ENCODE measurements around the gene SIK3.

SIK3 gene

DNA sequence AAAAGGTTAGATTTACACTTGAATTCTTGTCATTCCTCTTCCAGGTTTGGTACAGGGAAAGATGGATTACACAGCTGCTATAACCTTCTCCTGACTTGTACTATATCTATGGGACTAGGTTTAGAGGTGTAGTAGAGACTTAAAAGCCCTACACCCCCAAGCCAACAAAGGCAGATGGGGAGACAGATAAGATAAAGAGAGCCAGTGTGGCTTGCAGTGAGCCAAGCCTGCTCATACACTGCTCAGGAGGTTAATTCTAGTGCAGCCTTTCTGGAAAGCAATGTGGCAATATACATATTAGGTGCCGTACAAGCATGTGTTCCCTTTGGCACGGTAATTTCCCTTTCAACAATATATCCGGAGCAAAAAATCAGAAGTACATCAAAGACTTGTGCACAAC lies 10.8 kb downstream of the SIK3 start:
- Histone ChIP-seq H3K79me2 (ENCODE audit: control insufficient read depth, insufficient read depth, low read length) (peaks cover 28% of the 10 kb centered on the region), H3K4me1 (ENCODE audit: control insufficient read depth, low read depth, low read length) (peaks cover 2% of the 10 kb centered on the region), H4K5ac (ENCODE audit: low read length) (no peak overlapping the region), H3K4me2 (ENCODE audit: low read length) (no peak overlapping the region), H3K79me1 (ENCODE audit: low read length) (peaks cover 13% of the 10 kb centered on the region), H4K8ac (ENCODE audit: low read depth, low read length) (no peak overlapping the region), H2AK5ac (ENCODE audit: low read length) (no peak overlapping the region), H2BK5ac (ENCODE audit: low read length) (no peak overlapping the region), H3K27ac (ENCODE audit: low read depth, low read length) (no peak overlapping the region), H3K4me3 (ENCODE audit: low read length) (no peak overlapping the region), H3K27me3 (ENCODE audit: insufficient read depth, low read length, poor library complexity) (no peaks in the 10 kb centered on the region), H3K36me3 (ENCODE audit: control insufficient read depth, insufficient read depth, low read length) (no peaks in the 10 kb centered on the region), H2BK120ac (ENCODE audit: low read depth, low read length) (no peak overlapping the region), H3K18ac (ENCODE audit: low read length) (no peak overlapping the region), H3K23ac (ENCODE audit: low read length) (no peak overlapping the region), H3K9ac (ENCODE audit: low read length) (no peak overlapping the region), H3K4ac (ENCODE audit: low read depth, low read length) (no peak overlapping the region), H2BK15ac (replicated peaks; ENCODE audit: low read depth) (no peak overlapping the region), H3K56ac (ENCODE audit: low read length) (no peak overlapping the region)
- no peak for DNase-seq
- no CpG with 5 or more reads among the region's 3 CpGs for WGBS (ENCODE audit: extremely low coverage, insufficient coverage, low lambda C conversion rate)

DNA sequence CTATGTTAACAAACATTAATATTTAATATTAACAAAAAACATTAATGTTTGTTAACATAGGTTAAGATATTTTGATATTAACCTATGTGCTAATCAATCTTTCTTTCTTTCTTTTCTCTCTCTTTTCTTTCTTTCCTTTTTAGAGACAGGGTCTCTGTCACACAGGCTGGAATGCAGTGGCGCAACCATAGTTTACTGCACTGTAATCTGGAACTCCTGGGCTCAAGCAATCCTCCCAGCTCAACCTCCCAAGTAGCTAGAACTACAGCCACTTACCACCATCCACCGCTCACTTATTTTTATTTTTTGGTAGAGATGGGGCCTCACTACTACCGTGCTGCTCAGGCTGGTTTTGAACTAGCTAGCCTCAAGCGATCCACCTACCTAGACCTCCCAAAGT lies 13.2 kb downstream of the SIK3 start:
- Histone ChIP-seq H3K79me1 (ENCODE audit: low read length) (peaks cover 6% of the 10 kb centered on the region), H3K27me3 (ENCODE audit: insufficient read depth, low read length, poor library complexity) (no peaks in the 10 kb centered on the region), H3K79me2 (ENCODE audit: control insufficient read depth, insufficient read depth, low read length) (peaks cover 20% of the 10 kb centered on the region), H3K4ac (ENCODE audit: low read depth, low read length) (no peak overlapping the region), H3K23ac (ENCODE audit: low read length) (no peak overlapping the region), H3K36me3 (ENCODE audit: control insufficient read depth, insufficient read depth, low read length) (no peaks in the 10 kb centered on the region), H3K4me1 (ENCODE audit: control insufficient read depth, low read depth, low read length) (peaks cover 2% of the 10 kb centered on the region), H2BK120ac (ENCODE audit: low read depth, low read length) (no peak overlapping the region), H3K9ac (ENCODE audit: low read length) (no peak overlapping the region), H3K18ac (ENCODE audit: low read length) (no peak overlapping the region), H2BK5ac (ENCODE audit: low read length) (no peak overlapping the region), H2BK15ac (replicated peaks; ENCODE audit: low read depth) (no peak overlapping the region), H4K8ac (ENCODE audit: low read depth, low read length) (no peak overlapping the region), H3K56ac (ENCODE audit: low read length) (no peak overlapping the region), H4K5ac (ENCODE audit: low read length) (no peak overlapping the region), H2AK5ac (ENCODE audit: low read length) (no peak overlapping the region), H3K4me3 (ENCODE audit: low read length) (no peak overlapping the region), H3K27ac (ENCODE audit: low read depth, low read length) (no peak overlapping the region), H3K4me2 (ENCODE audit: low read length) (no peak overlapping the region)
- WGBS (ENCODE audit: extremely low coverage, insufficient coverage, low lambda C conversion rate): no CpG with 5 or more reads among the region's 4 CpGs
- no peak for DNase-seq

DNA sequence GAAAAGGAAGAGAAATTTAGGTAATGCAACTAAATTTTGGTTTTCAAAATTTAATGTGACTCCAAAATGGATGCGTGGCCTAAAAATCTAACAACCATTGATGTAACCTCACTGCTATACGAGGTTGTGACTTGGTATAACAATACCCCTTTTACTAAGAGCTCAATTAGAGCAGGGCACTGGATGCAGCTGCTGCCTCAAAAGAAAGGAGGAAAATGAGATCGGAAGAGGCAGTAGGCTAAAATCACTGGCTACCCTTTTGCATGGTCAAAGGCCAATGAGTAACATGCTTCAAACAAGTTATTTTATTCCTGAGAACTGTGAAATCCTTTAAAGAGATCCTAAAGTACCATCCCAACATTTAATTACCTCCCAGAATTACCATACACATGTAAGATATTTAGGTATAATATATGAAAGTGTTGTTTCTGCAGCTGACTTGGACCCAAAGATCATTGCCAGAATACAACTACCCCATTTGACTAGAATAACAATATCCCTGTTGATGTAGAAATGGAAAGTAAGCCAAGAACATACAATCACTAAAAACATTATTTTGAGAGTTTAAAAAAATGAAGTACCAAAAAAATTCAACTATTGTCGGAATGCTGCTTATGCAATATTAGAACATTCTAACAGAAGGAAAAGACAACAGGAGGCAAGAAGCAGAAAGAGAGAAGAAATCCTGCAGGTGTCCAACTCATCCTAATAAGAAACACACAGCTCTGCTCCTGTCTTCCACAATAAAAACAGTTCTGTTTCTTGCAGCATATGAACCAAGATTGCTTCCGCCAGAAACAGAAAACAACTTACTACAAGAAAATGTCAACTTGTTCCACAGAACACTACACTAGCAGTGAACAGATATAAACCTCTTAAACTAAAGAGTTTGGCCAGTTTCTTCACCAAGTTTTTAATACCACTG lies 15.0 kb downstream of the SIK3 start:
- Histone ChIP-seq H3K27me3 (ENCODE audit: insufficient read depth, low read length, poor library complexity) (no peaks in the 10 kb centered on the region), H3K23ac (ENCODE audit: low read length) (no peak overlapping the region), H2BK120ac (ENCODE audit: low read depth, low read length) (no peak overlapping the region), H3K27ac (ENCODE audit: low read depth, low read length) (no peak overlapping the region), H3K4ac (ENCODE audit: low read depth, low read length) (no peak overlapping the region), H4K8ac (ENCODE audit: low read depth, low read length) (no peak overlapping the region), H3K9ac (ENCODE audit: low read length) (no peak overlapping the region), H3K36me3 (ENCODE audit: control insufficient read depth, insufficient read depth, low read length) (no peaks in the 10 kb centered on the region), H3K4me2 (ENCODE audit: low read length) (no peak overlapping the region), H3K18ac (ENCODE audit: low read length) (no peak overlapping the region), H3K79me2 (ENCODE audit: control insufficient read depth, insufficient read depth, low read length) (peaks cover 16% of the 10 kb centered on the region), H2BK5ac (ENCODE audit: low read length) (no peak overlapping the region), H2BK15ac (replicated peaks; ENCODE audit: low read depth) (no peak overlapping the region), H3K4me1 (ENCODE audit: control insufficient read depth, low read depth, low read length) (peaks cover 2% of the 10 kb centered on the region), H3K4me3 (ENCODE audit: low read length) (no peak overlapping the region), H2AK5ac (ENCODE audit: low read length) (no peak overlapping the region), H3K79me1 (ENCODE audit: low read length) (peaks cover 4% of the 10 kb centered on the region), H3K56ac (ENCODE audit: low read length) (no peak overlapping the region), H4K5ac (ENCODE audit: low read length) (no peak overlapping the region)
- WGBS (ENCODE audit: extremely low coverage, insufficient coverage, low lambda C conversion rate): no CpG with 5 or more reads among the region's 5 CpGs
- DNase-seq: no peak

DNA sequence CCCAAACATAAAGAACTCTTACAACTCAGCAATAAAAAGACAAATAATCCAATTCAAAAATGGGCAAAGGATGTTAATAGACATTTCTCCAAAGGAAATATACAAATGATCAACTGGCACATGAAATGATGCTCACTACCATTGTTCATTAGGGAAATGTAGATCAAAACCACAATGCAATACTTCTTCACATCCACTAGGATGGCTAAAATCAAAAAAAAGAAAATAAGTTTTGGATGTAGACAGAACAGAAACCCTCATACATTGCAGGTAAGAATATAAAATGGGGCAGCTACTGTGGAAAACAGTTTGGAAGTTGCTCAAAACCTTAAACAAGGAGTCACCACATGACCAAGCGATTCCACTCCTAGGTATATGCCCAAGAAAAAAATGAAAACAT lies 16.3 kb downstream of the SIK3 start:
- Histone ChIP-seq H3K36me3 (ENCODE audit: control insufficient read depth, insufficient read depth, low read length) (no peaks in the 10 kb centered on the region), H3K4me2 (ENCODE audit: low read length) (no peak overlapping the region), H3K9ac (ENCODE audit: low read length) (no peak overlapping the region), H4K8ac (ENCODE audit: low read depth, low read length) (no peak overlapping the region), H2AK5ac (ENCODE audit: low read length) (no peak overlapping the region), H3K27ac (ENCODE audit: low read depth, low read length) (no peak overlapping the region), H3K27me3 (ENCODE audit: insufficient read depth, low read length, poor library complexity) (no peaks in the 10 kb centered on the region), H2BK5ac (ENCODE audit: low read length) (no peak overlapping the region), H3K18ac (ENCODE audit: low read length) (no peak overlapping the region), H4K5ac (ENCODE audit: low read length) (no peak overlapping the region), H2BK120ac (ENCODE audit: low read depth, low read length) (no peak overlapping the region), H3K4me3 (ENCODE audit: low read length) (no peak overlapping the region), H3K56ac (ENCODE audit: low read length) (no peak overlapping the region), H2BK15ac (replicated peaks; ENCODE audit: low read depth) (no peak overlapping the region), H3K23ac (ENCODE audit: low read length) (no peak overlapping the region), H3K79me1 (ENCODE audit: low read length) (peaks cover 5% of the 10 kb centered on the region), H3K4ac (ENCODE audit: low read depth, low read length) (no peak overlapping the region), H3K4me1 (ENCODE audit: control insufficient read depth, low read depth, low read length) (peaks cover 2% of the 10 kb centered on the region), H3K79me2 (ENCODE audit: control insufficient read depth, insufficient read depth, low read length) (peaks cover 21% of the 10 kb centered on the region)
- no peak for DNase-seq
- WGBS (ENCODE audit: extremely low coverage, insufficient coverage, low lambda C conversion rate): no CpG with 5 or more reads among the region's 1 CpG

DNA sequence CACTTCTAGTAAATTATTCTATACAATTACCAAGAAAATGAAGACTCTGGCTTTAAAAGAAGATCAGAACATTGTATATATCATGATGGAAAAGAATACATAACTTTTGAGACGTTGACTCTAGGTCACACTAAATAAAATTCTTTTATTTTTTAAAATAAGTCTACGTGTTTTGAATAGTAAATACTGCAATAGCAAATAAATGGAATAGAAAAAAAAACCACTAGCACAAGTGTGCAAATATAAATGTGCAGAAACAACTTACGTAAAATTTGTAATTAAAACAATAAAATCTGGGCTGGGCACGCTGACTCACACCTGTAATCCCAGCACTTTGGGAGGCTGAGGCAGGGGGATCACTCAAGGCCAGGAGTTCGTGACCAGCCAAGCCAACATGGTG lies 17.9 kb downstream of the SIK3 start:
- Histone ChIP-seq H3K9ac (ENCODE audit: low read length) (no peak overlapping the region), H3K27ac (ENCODE audit: low read depth, low read length) (no peak overlapping the region), H3K4ac (ENCODE audit: low read depth, low read length) (no peak overlapping the region), H4K8ac (ENCODE audit: low read depth, low read length) (no peak overlapping the region), H2BK5ac (ENCODE audit: low read length) (no peak overlapping the region), H3K79me2 (ENCODE audit: control insufficient read depth, insufficient read depth, low read length) (peaks cover 24% of the 10 kb centered on the region), H3K56ac (ENCODE audit: low read length) (no peak overlapping the region), H3K18ac (ENCODE audit: low read length) (no peak overlapping the region), H3K36me3 (ENCODE audit: control insufficient read depth, insufficient read depth, low read length) (no peaks in the 10 kb centered on the region), H4K5ac (ENCODE audit: low read length) (no peak overlapping the region), H3K4me1 (ENCODE audit: control insufficient read depth, low read depth, low read length) (peaks cover 2% of the 10 kb centered on the region), H3K79me1 (ENCODE audit: low read length) (peaks cover 9% of the 10 kb centered on the region), H2BK15ac (replicated peaks; ENCODE audit: low read depth) (no peak overlapping the region), H3K4me3 (ENCODE audit: low read length) (no peak overlapping the region), H3K23ac (ENCODE audit: low read length) (no peak overlapping the region), H2AK5ac (ENCODE audit: low read length) (no peak overlapping the region), H2BK120ac (ENCODE audit: low read depth, low read length) (no peak overlapping the region), H3K4me2 (ENCODE audit: low read length) (no peak overlapping the region), H3K27me3 (ENCODE audit: insufficient read depth, low read length, poor library complexity) (no peaks in the 10 kb centered on the region)
- no CpG with 5 or more reads among the region's 5 CpGs for WGBS (ENCODE audit: extremely low coverage, insufficient coverage, low lambda C conversion rate)
- DNase-seq: no peak

Measured in mesendoderm (in vitro differentiated cells).